GM12891 (cell line): ENCODE results near the gene SLC18A3.

Experiments used
- POLR2A ChIP-seq: IDR thresholded peaks from 2 replicates; pipeline ENCODE4 v1.6.1; 2011; ENCODE audit warnings: low read depth, low read length, control low read depth
- POLR2AphosphoS5 ChIP-seq: IDR thresholded peaks from 2 replicates; pipeline ENCODE4 v1.6.1; 2011; ENCODE audit warnings: low read depth, low read length, control low read depth

DNA sequence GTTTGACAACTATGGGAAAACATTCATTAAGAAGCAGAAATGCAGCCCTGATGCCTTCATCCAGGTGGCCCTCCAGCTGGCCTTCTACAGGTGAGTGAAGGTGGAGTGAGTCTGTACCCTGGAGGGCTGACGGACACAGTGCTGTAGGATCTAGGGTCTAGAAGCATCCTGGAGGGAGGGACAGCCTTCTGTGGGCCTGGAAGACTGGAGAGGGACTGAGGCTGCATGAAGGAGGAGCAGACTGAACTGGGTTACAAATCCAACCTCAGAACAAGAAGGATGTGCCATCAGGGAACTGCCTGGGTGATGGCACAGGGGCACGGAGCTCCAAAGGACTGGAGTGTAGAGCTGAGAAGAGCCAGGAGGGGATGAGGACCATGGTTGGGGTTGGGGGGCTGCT, 41.8 kb downstream of the SLC18A3 start:
- TF ChIP-seq POLR2A, result no peak
- no peak for TF ChIP-seq POLR2AphosphoS5
